GM18520 (cell line): ENCODE measurements around the gene KLK12.

ENCODE experiments used
- ATAC-seq: cut with Tn5 transposase; IDR thresholded peaks from one replicate; pipeline ENCODE4 v1.9.1; 2021; ENCODE audit not compliant: unreplicated experiment

The KLK12 gene

GRCh38 chr19:50983625-50984292, 51.0 kb downstream of the KLK12 start, which contains the start of gene KLK7:
Gene KLK7, minus strand, starts transcription at chr19:50983917. Its CDS starts 1,518 bp downstream, at chr19:50982399.
- ATAC-seq = no peak

GRCh38 chr19:50982186-50982585, 52.6 kb downstream of the KLK12 start:
- no peak for ATAC-seq

GRCh38 chr19:50981587-50982146, 53.1 kb downstream of the KLK12 start:
- ATAC-seq = no peak

GRCh38 chr19:50980208-50980607, 54.6 kb downstream of the KLK12 start:
- ATAC-seq = no peak

GRCh38 chr19:50979758-50980157, 55.0 kb downstream of the KLK12 start:
- ATAC-seq = no peak
